ENCODE data around the gene MMP14. TPM values are rescaled to one million over a fixed set of nuclear protein-coding genes. Genes with fewer than 3 reads are reported as not detected.

The MMP14 gene
- total and polyA plus RNA-seq, 9 of the 15 experiments (the other 6 are each of a cell fraction or from before 2014, with no cell fraction given) = 0.36 to 5.8 (median 1.3) TPM; not detected in 2

GRCh38 chr14:22829661-22830442 lies 6.5 kb upstream of the MMP14 start, which contains the start of gene MRPL52 (continued):
- TF ChIP-seq THRB (CRISPR knock-in tag; conservative IDR thresholded peaks at IDR 0.05) (no peak), MYNN (IDR thresholded peaks at IDR 0.05) (no peak), MYNN (CRISPR knock-in tag; IDR thresholded peaks at IDR 0.05) (no peak), MIER1 (IDR thresholded peaks at IDR 0.05; ENCODE audit: low read depth) (no peak), CEBPZ (IDR thresholded peaks at IDR 0.05; ENCODE audit: borderline replicate concordance, low read depth, low read length) (no peak), CXXC5 (CRISPR knock-in tag; IDR thresholded peaks at IDR 0.05) (peak; percentile 85), ZNF436 (CRISPR knock-in tag; IDR thresholded peaks at IDR 0.05) (no peak), EZH2 (IDR thresholded peaks at IDR 0.05; ENCODE audit: borderline replicate concordance, low read depth, low read length) (no peak), ZNF655 (CRISPR knock-in tag; IDR thresholded peaks at IDR 0.05) (no peak), MED1 (CRISPR knock-in tag; IDR thresholded peaks at IDR 0.05; ENCODE audit: borderline replicate concordance) (no peak), MXD1 (CRISPR knock-in tag; IDR thresholded peaks at IDR 0.05; ENCODE audit: borderline replicate concordance, poor library complexity, severe bottlenecking) (no peak), ZBTB9 (CRISPR knock-in tag; IDR thresholded peaks at IDR 0.05) (no peak), TFE3 (CRISPR knock-in tag; IDR thresholded peaks at IDR 0.05) (no peak), ASH1L (IDR thresholded peaks at IDR 0.05; ENCODE audit: borderline replicate concordance, low read depth, partially characterized antibody) (peak; percentile 56), ETV6 (IDR thresholded peaks at IDR 0.05; ENCODE audit: borderline replicate concordance in 1 of 2, low read depth in 2 of 2, low read length in 1 of 2) (0 out of 4 replicates have a peak, but pooled peaks of 1 of the 2 experiments have one; percentile 46), ETV6 (CRISPR knock-in tag; IDR thresholded peaks at IDR 0.05; ENCODE audit: borderline replicate concordance) (no peak)

Data from K562 (cell line).